HAP-1 (cell line): ENCODE results near the gene CACNG8.
"Not testable (repeated sequence)": the region's sequence is repeated elsewhere in the genome, so short reads cannot be mapped to it uniquely, and the experiment has no call there.

Source experiments
- DNase-seq, 2 experiments: peaks; one replicate each; pipeline ENCODE4 v3.0.0-alpha.2; 2016 to 2020; ENCODE audit warnings: low spot score in 2 of 2
- H3K27me3 ChIP-seq: fragments of 250-450 bp; sonication (Bioruptor Pico); 2 replicates; pipeline ENCODE4 v1.5.1; 2020; ENCODE audit warnings: low read depth, mild to moderate bottlenecking, moderate library complexity
- H3K36me3 ChIP-seq: fragments of 250-450 bp; sonication (Bioruptor Pico); replicated peaks from 2 replicates; pipeline ENCODE4 v1.5.1; 2020; ENCODE audit warnings: mild to moderate bottlenecking
- H3K4me1 ChIP-seq: fragments of 250-450 bp; sonication (Bioruptor Pico); 2 replicates; pipeline ENCODE4 v1.5.1; 2020; ENCODE audit warnings: mild to moderate bottlenecking
- H3K4me3 ChIP-seq: fragments of 250-450 bp; sonication (Bioruptor Pico); 2 replicates; pipeline ENCODE4 v1.5.1; 2020; ENCODE audit warnings: mild to moderate bottlenecking, moderate library complexity
- H3K9me3 ChIP-seq: fragments of 250-450 bp; sonication (Bioruptor Pico); 2 replicates; pipeline ENCODE4 v1.5.1; 2020; ENCODE audit warnings: mild to moderate bottlenecking, moderate library complexity
- in situ Hi-C: fragments of 300-500 bp; cut with MboI; formaldehyde crosslinking; loops from 3 replicates; pipeline ENCODE4 v1.14.3; 2020; ENCODE audit warnings: low sequenced_read_pairs, inconsistent platforms, mixed read lengths

The CACNG8 gene

GRCh38 chr19:54021363-54021762 lies 58.6 kb downstream of the CACNG8 start:
- no peak overlapping the region for H3K4me3 ChIP-seq
- H3K9me3 ChIP-seq = no peaks in the 10 kb centered on the region
- no peaks in the 10 kb centered on the region for H3K4me1 ChIP-seq
- in situ Hi-C loops = loop anchor here (5.0 kb wide), 1 partner anchor 179 kb away; no protein-coding TSS in a partner anchor
- no peaks in the 10 kb centered on the region for H3K27me3 ChIP-seq
- no peaks in the 10 kb centered on the region for H3K36me3 ChIP-seq
- no peak for DNase-seq

DNA sequence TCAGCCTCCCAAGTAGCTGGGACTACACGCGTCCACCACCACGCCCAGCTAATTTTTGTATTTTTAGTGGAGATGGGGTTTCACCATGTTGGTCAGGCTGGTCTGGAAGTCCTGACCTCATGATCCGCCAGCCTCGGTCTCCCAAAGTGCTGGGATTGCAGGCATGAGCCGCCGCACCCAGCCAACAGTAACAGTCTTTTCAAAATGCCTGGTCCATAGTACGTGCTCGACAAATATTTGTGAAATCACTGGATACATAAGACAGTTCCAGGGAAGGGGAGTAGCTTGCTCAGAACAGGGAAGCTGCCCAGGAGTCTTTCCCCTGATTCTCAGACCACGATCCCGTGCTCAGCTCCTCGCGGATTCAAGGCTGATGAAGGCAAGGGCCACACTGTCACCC lies 59.2 kb downstream of the CACNG8 start:
- H3K4me3 ChIP-seq = no peak overlapping the region
- no peak for DNase-seq
- no peaks in the 10 kb centered on the region for H3K27me3 ChIP-seq
- no peaks in the 10 kb centered on the region for H3K36me3 ChIP-seq
- no peaks in the 10 kb centered on the region for H3K9me3 ChIP-seq
- H3K4me1 ChIP-seq = no peaks in the 10 kb centered on the region
- in situ Hi-C loops = loop anchor here (5.0 kb wide), 1 partner anchor 180 kb away; no protein-coding TSS in a partner anchor

DNA sequence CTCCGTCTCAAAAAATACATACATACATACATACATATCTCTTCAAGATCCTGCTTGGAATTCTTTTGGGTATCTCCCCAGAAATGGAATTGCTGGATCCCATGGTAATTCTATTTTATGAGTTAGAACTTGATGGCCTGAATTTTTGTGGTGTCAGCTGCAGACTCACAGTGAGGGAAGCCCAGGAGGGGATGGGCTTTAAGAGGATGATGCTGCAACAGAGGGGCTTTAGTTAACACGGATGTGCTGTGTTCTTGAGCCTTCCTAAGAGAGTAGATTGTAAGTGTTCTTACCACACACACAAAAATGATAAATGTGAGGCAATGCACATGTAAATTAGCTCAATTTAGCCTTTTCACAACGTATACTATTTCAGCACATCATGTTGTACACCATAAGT lies 60.5 kb downstream of the CACNG8 start:
- no peak overlapping the region for H3K4me3 ChIP-seq
- no peak for DNase-seq
- H3K9me3 ChIP-seq = no peaks in the 10 kb centered on the region
- no peaks in the 10 kb centered on the region for H3K4me1 ChIP-seq
- no peaks in the 10 kb centered on the region for H3K36me3 ChIP-seq
- no peaks in the 10 kb centered on the region for H3K27me3 ChIP-seq
- in situ Hi-C loops = loop anchor here (5.0 kb wide), 1 partner anchor 181 kb away; no protein-coding TSS in a partner anchor

DNA sequence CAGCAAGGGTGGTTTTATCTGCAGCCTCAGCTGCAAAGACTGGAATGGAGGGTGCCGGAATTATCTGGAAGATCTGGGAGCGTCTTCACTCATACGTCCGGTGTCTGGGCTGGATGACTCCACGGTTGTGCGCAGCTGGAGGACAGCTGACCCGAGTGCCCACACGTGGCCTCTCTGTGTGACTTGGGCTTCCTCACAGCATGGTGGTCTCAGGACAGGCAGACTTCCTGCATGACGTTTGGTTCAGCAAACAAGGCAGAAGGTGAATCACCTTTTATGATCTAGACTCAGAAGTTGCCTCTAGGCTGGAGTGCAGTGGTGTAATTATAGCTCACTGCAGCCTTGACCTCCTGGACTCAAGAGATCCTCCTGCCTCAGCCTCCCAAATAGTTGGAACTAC lies 61.9 kb downstream of the CACNG8 start:
- no peaks in the 10 kb centered on the region for H3K4me1 ChIP-seq
- no peak overlapping the region for H3K4me3 ChIP-seq
- no peaks in the 10 kb centered on the region for H3K9me3 ChIP-seq
- in situ Hi-C loops = loop anchor here (5.0 kb wide), 1 partner anchor 182 kb away; no protein-coding TSS in a partner anchor
- H3K27me3 ChIP-seq = no peaks in the 10 kb centered on the region
- H3K36me3 ChIP-seq = no peaks in the 10 kb centered on the region
- DNase-seq = no peak

- no peaks in the 10 kb centered on the region for H3K4me1 ChIP-seq
- no peaks in the 10 kb centered on the region for H3K36me3 ChIP-seq
- no peaks in the 10 kb centered on the region for H3K9me3 ChIP-seq
- in situ Hi-C loops = no loop called here
- DNase-seq = no peak
- H3K27me3 ChIP-seq = no peaks in the 10 kb centered on the region
- H3K4me3 ChIP-seq = no peak overlapping the region
These were observed 63.9 kb downstream of the CACNG8 start for GRCh38 chr19:54026656-54027055.

DNA sequence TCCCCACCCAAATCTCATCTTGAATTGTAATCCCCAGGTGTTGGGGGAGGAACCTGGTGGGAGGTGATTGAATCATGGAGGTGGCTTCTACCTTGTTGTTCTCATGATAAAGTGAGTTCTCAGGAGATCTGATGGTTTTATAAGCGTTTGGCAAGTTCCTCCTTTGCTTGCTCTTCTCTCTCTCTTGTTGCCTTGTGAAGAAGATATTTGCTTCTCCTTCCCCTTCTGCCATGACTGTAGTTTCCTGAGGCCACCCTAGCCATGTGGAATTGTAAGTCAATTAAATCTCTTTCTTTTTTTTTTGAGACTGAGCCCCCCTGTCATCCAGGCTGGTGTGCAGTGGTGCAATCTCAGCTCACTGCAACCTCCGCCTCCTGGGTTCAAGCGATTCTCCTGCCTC lies 66.6 kb downstream of the CACNG8 start:
- no peaks in the 10 kb centered on the region for H3K36me3 ChIP-seq
- no peaks in the 10 kb centered on the region for H3K9me3 ChIP-seq
- H3K4me3 ChIP-seq = no peak overlapping the region
- no peaks in the 10 kb centered on the region for H3K27me3 ChIP-seq
- no peak for DNase-seq
- H3K4me1 ChIP-seq = no peaks in the 10 kb centered on the region
- in situ Hi-C loops = no loop called here

GRCh38 chr19:54029930-54030490 lies 67.3 kb downstream of the CACNG8 start:
- Histone ChIP-seq H3K27me3 (no peaks in the 10 kb centered on the region), H3K4me1 (no peaks in the 10 kb centered on the region), H3K9me3 (no peaks in the 10 kb centered on the region), H3K36me3 (no peaks in the 10 kb centered on the region), H3K4me3 (no peak overlapping the region)
- in situ Hi-C loops = no loop called here
- peak; percentile 49 to 79 for DNase-seq

GRCh38 chr19:54030895-54031586 lies 68.3 kb downstream of the CACNG8 start:
- in situ Hi-C loops = no loop called here
- no peak overlapping the region for H3K4me3 ChIP-seq

GRCh38 chr19:54035215-54036178 lies 72.8 kb downstream of the CACNG8 start:
- H3K36me3 ChIP-seq = no peaks in the 10 kb centered on the region
- in situ Hi-C loops = no loop called here
- H3K27me3 ChIP-seq = no peaks in the 10 kb centered on the region
- H3K9me3 ChIP-seq = no peaks in the 10 kb centered on the region
- DNase-seq = no peak
- no peak overlapping the region for H3K4me3 ChIP-seq
- H3K4me1 ChIP-seq = no peaks in the 10 kb centered on the region

More at GRCh38 chr19:54030895-54031586, 68.3 kb downstream of the CACNG8 start:
- Histone ChIP-seq H3K4me1 (no peaks in the 10 kb centered on the region), H3K36me3 (no peaks in the 10 kb centered on the region), H3K9me3 (no peaks in the 10 kb centered on the region), H3K27me3 (no peaks in the 10 kb centered on the region)
- DNase-seq = peak; percentile 11 to 39

GRCh38 chr19:54036542-54036941 lies 73.8 kb downstream of the CACNG8 start:
- H3K27me3 ChIP-seq, H3K4me1 ChIP-seq, H3K36me3 ChIP-seq, DNase-seq, H3K4me3 ChIP-seq, H3K9me3 ChIP-seq, in situ Hi-C loops: not testable (repeated sequence)
